Naive thymus-derived CD4-positive, alpha-beta T cell (primary cell): ENCODE measurements around the gene MPHOSPH8. TPM values are rescaled to one million over a fixed set of nuclear protein-coding genes. Genes with fewer than 3 reads are reported as not detected.
A peak's percentile ranks its signal among the peaks of the same experiment; 100 is the strongest.
"Not testable (repeated sequence)": the region's sequence is repeated elsewhere in the genome, so short reads cannot be mapped to it uniquely, and the experiment has no call there.

Experiments
- ATAC-seq: fragments of 150-1000 bp; cut with Tn5 transposase; 2 replicates; pipeline ENCODE4 v1.10.0; 2021; ENCODE audit warnings: mild to moderate bottlenecking, moderate library complexity
- CTCF ChIA-PET: fragments of 350-600 bp; sonication (Branson Sonifier 250); formaldehyde crosslinking; loops from one replicate; lab custom pipeline; 2021; ENCODE audit warnings: antibody characterized with exemption; lab: Charles Lee
- POLR2A ChIA-PET: fragments of 350-600 bp; sonication (Branson Sonifier 250); formaldehyde crosslinking; loops from one replicate; lab custom pipeline; 2021; ENCODE audit warnings: antibody characterized with exemption, inconsistent platforms; lab: Charles Lee
- DNase-seq, 9 donors: peaks; one replicate each; pipeline versions ENCODE4 v3.0.0 to v3.0.0-alpha.2; 2020 to 2022; ENCODE audit warnings: mixed read lengths in 1 of 9
- H3K27ac ChIP-seq: one replicate; pipeline ENCODE4 v1.7.0; 2013; ENCODE audit warnings: mild to moderate bottlenecking, low read depth, low read length, moderate library complexity
- H3K27me3 ChIP-seq, 2 donors: one replicate each; pipeline ENCODE4 v1.7.0; 2013; ENCODE audit warnings: low read length in 2 of 2, mild to moderate bottlenecking in 2 of 2, moderate library complexity in 2 of 2; ENCODE audit not compliant: control insufficient read depth in 2 of 2, insufficient read depth in 2 of 2
- H3K36me3 ChIP-seq, 3 experiments: 1 replicate in 2 of 3; 2 replicates in 1 of 3; pipeline ENCODE4 v1.7.0; 2013; ENCODE audit warnings: low read length in 3 of 3, mild to moderate bottlenecking in 3 of 3, moderate library complexity in 1 of 3; ENCODE audit not compliant: insufficient read depth in 3 of 3, control insufficient read depth in 2 of 3
- H3K4me1 ChIP-seq, 2 donors: one replicate each; pipeline ENCODE4 v1.7.0; 2013; ENCODE audit warnings: low read length in 2 of 2, mild to moderate bottlenecking in 2 of 2, moderate library complexity in 1 of 2; ENCODE audit not compliant: control insufficient read depth in 2 of 2, insufficient read depth in 2 of 2
- H3K4me3 ChIP-seq: 2 replicates; pipeline ENCODE4 v1.7.0; 2013; ENCODE audit warnings: mild to moderate bottlenecking, low read length
- H3K9me3 ChIP-seq, 3 experiments: 1 replicate in 2 of 3; 2 replicates in 1 of 3; pipeline ENCODE4 v1.7.0; 2013; ENCODE audit warnings: low read length in 3 of 3; ENCODE audit not compliant: control insufficient read depth in 2 of 3
- H3K27ac Mint-ChIP-seq, 9 donors: one replicate each; pipeline ENCODE4 v1.8.0; 2020 to 2022; ENCODE audit warnings: mixed read lengths in 9 of 9, mild to moderate bottlenecking in 8 of 9, moderate library complexity in 5 of 9, inconsistent platforms in 2 of 9
- H3K27me3 Mint-ChIP-seq, 5 donors: one replicate each; pipeline ENCODE4 v1.8.0; 2021 to 2022; ENCODE audit warnings: mixed read lengths in 5 of 5, mild to moderate bottlenecking in 1 of 5
- H3K36me3 Mint-ChIP-seq, 5 donors: one replicate each; pipeline ENCODE4 v1.8.0; 2020 to 2022; ENCODE audit warnings: mixed read lengths in 5 of 5, mild to moderate bottlenecking in 3 of 5, inconsistent platforms in 1 of 5
- H3K4me1 Mint-ChIP-seq, 7 donors: one replicate each; pipeline ENCODE4 v1.8.0; 2020 to 2022; ENCODE audit warnings: mixed read lengths in 7 of 7, mild to moderate bottlenecking in 3 of 7, inconsistent platforms in 1 of 7
- H3K4me3 Mint-ChIP-seq, 10 donors: one replicate each; pipeline ENCODE4 v1.8.0; 2020 to 2022; ENCODE audit warnings: mild to moderate bottlenecking in 10 of 10, mixed read lengths in 10 of 10, moderate library complexity in 6 of 10, inconsistent platforms in 2 of 10
- H3K9me3 Mint-ChIP-seq, 11 donors: one replicate each; pipeline ENCODE4 v1.8.0; 2020 to 2022; ENCODE audit warnings: mixed read lengths in 11 of 11, mild to moderate bottlenecking in 4 of 11, inconsistent platforms in 1 of 11, moderate library complexity in 1 of 11
- intact Hi-C, 2 donors: fragments of 100-400 bp; cut with micrococcal nuclease; formaldehyde crosslinking; loops; one replicate each; pipeline ENCODE4 v1.15.1; 2023
- polyA plus RNA-seq, 2 donors: library from polyadenylated mRNA; unstranded; fragments of 300-500 nt; fragmentation: Illumina TruSeq; gene quantifications; one replicate each; pipeline ENCODE4 v1.2.3, GENCODE V29; 2021
- total RNA-seq, 6 experiments: library from RNA in 5 of 6; stranded (reverse) in 5 of 6; gene quantifications; 1 replicate in 5 of 6; 2 replicates in 1 of 6; pipeline ENCODE4 v1.2.3 and lab custom pipeline; 2021 to 2026

MPHOSPH8 gene
- total and polyA plus RNA-seq, 7 experiments from 2014 or later = 14.3 to 131 (median 52.0) TPM

- ChIA-PET POLR2A (no interaction called here), CTCF (no interaction called here)
- no peak for DNase-seq
- H3K27ac Mint-ChIP-seq = peak overlapping the region in 5 of 9 donors; percentile 0 to 62 (median 13)
- Histone ChIP-seq H3K9me3 (no peaks in the 10 kb centered on the region), H3K27ac (no peak overlapping the region), H3K27me3 (no peaks in the 10 kb centered on the region), H3K4me3 (no peak overlapping the region), H3K36me3 (peaks cover 0 to 4% (median 0%) of the 10 kb centered on the region in 3 experiments), H3K4me1 (peaks cover 0 to 9% of the 10 kb centered on the region in 2 donors)
- intact Hi-C loops = no loop called here
- H3K36me3 Mint-ChIP-seq = peaks cover 0 to 8% (median 3%) of the 10 kb centered on the region in 5 donors
- ATAC-seq = no peak
- H3K4me1 Mint-ChIP-seq = peaks cover 16 to 61% (median 36%) of the 10 kb centered on the region in 7 donors
- no peak overlapping the region for H3K4me3 Mint-ChIP-seq
- no peaks in the 10 kb centered on the region for H3K9me3 Mint-ChIP-seq
- no peaks in the 10 kb centered on the region for H3K27me3 Mint-ChIP-seq
Measured at GRCh38 chr13:19685034-19685433, 51.6 kb downstream of the MPHOSPH8 start.

DNA sequence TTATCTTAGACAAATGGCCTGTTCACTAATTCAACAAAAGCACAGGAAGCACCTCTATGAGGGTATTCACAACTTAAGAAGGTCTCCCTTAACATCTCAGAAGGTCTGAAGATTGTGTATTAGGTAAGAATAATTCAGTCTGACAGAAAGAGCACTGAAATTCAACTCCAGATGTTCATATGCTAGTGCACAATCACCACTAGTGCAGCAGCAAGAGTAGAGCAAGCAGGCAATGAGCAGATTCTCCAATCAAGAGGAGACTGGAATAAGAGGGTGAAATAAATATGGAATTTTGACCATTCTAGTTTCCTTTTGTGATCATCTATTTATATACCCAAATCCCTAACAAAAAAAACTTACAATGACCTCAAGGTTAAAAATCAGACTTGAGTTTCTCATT is 52.0 kb downstream of the MPHOSPH8 start:
- H3K9me3 Mint-ChIP-seq = peaks cover 0 to under 1% (median 0%) of the 10 kb centered on the region in 11 donors
- POLR2A ChIA-PET = no interaction called here
- peaks cover 0 to 12% (median 4%) of the 10 kb centered on the region in 5 donors for H3K36me3 Mint-ChIP-seq

GRCh38 chr13:19691447-19691846 is 58.0 kb downstream of the MPHOSPH8 start:
- H3K27me3 ChIP-seq, H3K4me3 ChIP-seq, H3K36me3 ChIP-seq, H3K4me1 ChIP-seq, ATAC-seq, DNase-seq, intact Hi-C loops, CTCF ChIA-PET, H3K9me3 Mint-ChIP-seq, H3K9me3 ChIP-seq, H3K27ac ChIP-seq, H3K27me3 Mint-ChIP-seq, H3K4me3 Mint-ChIP-seq: not testable (repeated sequence)
- H3K27ac Mint-ChIP-seq = peak overlapping the region in 3 of 9 donors; percentile 1 to 40 (median 25)
- H3K36me3 Mint-ChIP-seq = peaks cover 4 to 39% (median 19%) of the 10 kb centered on the region in 5 donors
- POLR2A ChIA-PET = interaction anchor here (1.0 kb wide), 1 partner anchor 58 kb away, joined by 4 read pairs; the partner anchor contains the start of gene MPHOSPH8
- peaks cover 10 to 26% (median 22%) of the 10 kb centered on the region in 7 donors for H3K4me1 Mint-ChIP-seq

More for the DNA sequence above, 52.0 kb downstream of the MPHOSPH8 start:
- Histone ChIP-seq H3K4me3 (no peak overlapping the region), H3K4me1 (peaks cover 0 to 9% of the 10 kb centered on the region in 2 donors), H3K9me3 (no peaks in the 10 kb centered on the region), H3K27ac (no peak overlapping the region), H3K27me3 (no peaks in the 10 kb centered on the region), H3K36me3 (peaks cover 0 to 4% (median 0%) of the 10 kb centered on the region in 3 experiments)
- DNase-seq (no peak), ATAC-seq (no peak)
- Mint-ChIP-seq H3K4me1 (peaks cover 16 to 65% (median 36%) of the 10 kb centered on the region in 7 donors), H3K4me3 (no peak overlapping the region), H3K27me3 (no peaks in the 10 kb centered on the region), H3K27ac (peak overlapping the region in 5 of 9 donors; percentile 0 to 62 (median 13))
- intact Hi-C loops = no loop called here
- CTCF ChIA-PET = no interaction called here

DNA sequence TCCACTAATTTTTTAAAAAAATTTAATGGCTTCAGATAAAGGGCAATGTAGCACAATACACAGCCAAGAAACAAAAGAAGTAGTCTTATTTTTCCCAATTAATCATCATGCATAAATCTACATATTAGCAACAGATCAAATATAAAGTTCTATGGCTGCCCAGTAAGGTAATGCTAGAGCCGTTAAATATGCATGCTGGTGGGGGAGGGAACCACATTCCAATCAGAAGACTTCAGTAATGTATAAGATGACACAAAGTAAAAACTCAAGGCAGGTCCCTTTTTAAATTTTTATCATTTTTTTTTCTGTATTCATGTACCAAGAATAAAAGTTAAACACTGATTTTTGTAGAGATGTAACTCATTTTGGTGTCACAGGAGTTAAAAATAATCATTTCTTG is 62.0 kb downstream of the MPHOSPH8 start:
- H3K27ac Mint-ChIP-seq = peak overlapping the region in 2 of 9 donors; percentile 44 to 48
- no peak overlapping the region for H3K27ac ChIP-seq
- no peak for DNase-seq

DNA sequence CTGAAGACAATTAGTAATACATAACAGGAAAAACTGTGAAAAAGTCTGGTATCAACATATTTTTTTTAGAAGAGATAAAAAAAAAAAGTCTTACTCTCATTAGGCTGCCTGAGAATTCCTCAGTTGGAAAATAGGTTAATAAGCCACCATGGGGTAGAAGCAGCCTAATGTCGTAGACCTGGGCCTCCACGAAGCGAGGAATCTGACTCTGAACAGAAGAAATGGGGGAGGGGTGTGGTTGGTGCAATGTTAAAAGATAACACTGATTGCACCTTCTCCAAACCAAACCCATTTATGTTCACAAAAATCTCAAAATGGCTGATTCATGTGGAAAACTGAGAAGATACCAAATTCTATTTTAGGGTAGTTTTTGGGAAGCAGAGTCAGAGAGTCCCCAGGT is 62.4 kb downstream of the MPHOSPH8 start:
- no peak overlapping the region for H3K27ac ChIP-seq
- DNase-seq (no peak), ATAC-seq (no peak)
- Mint-ChIP-seq H3K27me3 (no peaks in the 10 kb centered on the region), H3K4me3 (no peak overlapping the region), H3K27ac (no peak overlapping the region), H3K36me3 (peaks cover 1 to 33% (median 13%) of the 10 kb centered on the region in 5 donors), H3K4me1 (peaks cover 15 to 33% (median 25%) of the 10 kb centered on the region in 7 donors), H3K9me3 (peaks cover 0 to under 1% (median 0%) of the 10 kb centered on the region in 11 donors)
- intact Hi-C loops = no loop called here
- no peaks in the 10 kb centered on the region for H3K4me1 ChIP-seq
- CTCF ChIA-PET = no interaction called here
- no peaks in the 10 kb centered on the region for H3K9me3 ChIP-seq
- POLR2A ChIA-PET = no interaction called here
- no peaks in the 10 kb centered on the region for H3K36me3 ChIP-seq
- H3K27me3 ChIP-seq = no peaks in the 10 kb centered on the region
- no peak overlapping the region for H3K4me3 ChIP-seq

More for the DNA sequence above, 62.0 kb downstream of the MPHOSPH8 start:
- H3K36me3 ChIP-seq = no peaks in the 10 kb centered on the region
- ChIA-PET CTCF (no interaction called here), POLR2A (no interaction called here)
- peaks cover 4 to 37% (median 17%) of the 10 kb centered on the region in 5 donors for H3K36me3 Mint-ChIP-seq
- H3K27me3 ChIP-seq = no peaks in the 10 kb centered on the region
- peaks cover 17 to 37% (median 27%) of the 10 kb centered on the region in 7 donors for H3K4me1 Mint-ChIP-seq
- no peaks in the 10 kb centered on the region for H3K9me3 ChIP-seq
- no peaks in the 10 kb centered on the region for H3K27me3 Mint-ChIP-seq
- intact Hi-C loops = no loop called here
- H3K4me3 ChIP-seq = no peak overlapping the region
- no peaks in the 10 kb centered on the region for H3K4me1 ChIP-seq
- H3K9me3 Mint-ChIP-seq = peaks cover 0 to 4% (median 0%) of the 10 kb centered on the region in 11 donors
- no peak overlapping the region for H3K4me3 Mint-ChIP-seq
- no peak for ATAC-seq

DNA sequence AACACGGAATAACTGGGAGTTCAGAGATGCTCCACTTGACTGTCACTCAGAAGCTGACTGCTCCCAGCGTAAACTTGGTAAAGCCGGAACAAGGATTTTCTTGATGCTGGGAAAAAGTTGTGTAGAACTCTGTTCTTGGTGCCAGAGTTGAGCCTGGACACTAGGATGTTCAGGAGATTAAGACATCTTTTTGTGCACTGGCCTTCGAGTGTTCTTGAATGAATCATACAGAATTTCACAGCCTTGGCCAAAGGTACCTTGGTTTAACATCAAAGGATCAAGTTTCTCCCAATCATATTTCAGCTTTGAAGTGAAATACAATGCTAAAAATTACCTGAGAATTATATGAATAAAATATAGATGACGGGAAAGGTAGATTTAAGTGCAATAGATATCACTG is 67.5 kb downstream of the MPHOSPH8 start:
- H3K4me3 Mint-ChIP-seq, CTCF ChIA-PET, H3K36me3 Mint-ChIP-seq, H3K4me3 ChIP-seq, H3K27ac ChIP-seq, DNase-seq, H3K27me3 Mint-ChIP-seq, H3K4me1 ChIP-seq, H3K9me3 ChIP-seq, ATAC-seq, H3K36me3 ChIP-seq, POLR2A ChIA-PET, intact Hi-C loops, H3K9me3 Mint-ChIP-seq, H3K27me3 ChIP-seq: not testable (repeated sequence)
- Mint-ChIP-seq H3K4me1 (peaks cover 8 to 26% (median 19%) of the 10 kb centered on the region in 7 donors), H3K27ac (peak overlapping the region in 2 of 9 donors; percentile 1 to 18)

- intact Hi-C loops = not testable (repeated sequence)
Measured at GRCh38 chr13:19701619-19702018, 68.2 kb downstream of the MPHOSPH8 start.

More at GRCh38 chr13:19701619-19702018, 68.2 kb downstream of the MPHOSPH8 start:
- peaks cover 8 to 26% (median 19%) of the 10 kb centered on the region in 7 donors for H3K4me1 Mint-ChIP-seq
- DNase-seq, H3K4me3 ChIP-seq, H3K4me1 ChIP-seq, H3K27me3 ChIP-seq, ATAC-seq, H3K36me3 ChIP-seq, H3K4me3 Mint-ChIP-seq, H3K9me3 Mint-ChIP-seq, CTCF ChIA-PET, H3K27ac ChIP-seq, H3K9me3 ChIP-seq, POLR2A ChIA-PET, H3K27me3 Mint-ChIP-seq: not testable (repeated sequence)
- peak overlapping the region in 3 of 9 donors; percentile 5 to 70 (median 40) for H3K27ac Mint-ChIP-seq
- peaks cover 0 to 13% (median 0%) of the 10 kb centered on the region in 5 donors for H3K36me3 Mint-ChIP-seq
